Choroid plexus epithelial cell (primary cell): ENCODE data around the gene ARR3.

ENCODE experiments used
- DNase-seq: peaks from one replicate; pipeline ENCODE4 v3.0.0-alpha.2; 2010; ENCODE audit warnings: low read depth
- H3K4me3 ChIP-seq: 2 replicates; pipeline ENCODE4 v1.5.1; 2011; ENCODE audit warnings: low read depth, mild to moderate bottlenecking, control low read depth, low read length, moderate library complexity
- TF ChIP-seq, protein P1 (sequence below): conservative IDR thresholded peaks from 2 replicates; pipeline ENCODE4 v1.5.1; 2011; ENCODE audit warnings: low read depth, mild to moderate bottlenecking, control low read depth, inconsistent platforms, low read length, moderate library complexity

ARR3 gene

DNA sequence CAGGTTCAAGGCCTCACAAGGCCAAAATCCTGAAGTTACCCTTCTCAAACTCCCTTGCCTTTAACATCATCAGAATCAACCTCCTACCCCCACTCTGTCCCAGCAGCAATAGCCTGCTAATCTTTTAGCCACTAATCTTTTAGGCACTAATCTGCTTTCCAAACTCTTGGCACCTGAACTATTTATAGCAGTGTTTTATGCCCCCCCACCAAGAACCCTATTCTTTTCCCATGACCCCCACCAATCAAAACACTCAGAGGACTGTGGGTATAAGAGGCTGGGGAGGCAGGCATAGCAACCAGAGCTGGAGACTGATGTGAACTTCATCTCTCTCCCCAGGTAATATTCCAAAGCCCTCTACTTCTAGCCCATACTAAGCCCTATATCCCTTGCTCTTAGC is at the start of gene ARR3:
Gene ARR3, plus strand, starts transcription at position 301 of the 400 bp plus-strand sequence. CDS start 1,052 bp downstream, outside the sequence.
- DNase-seq: no peak
- TF ChIP-seq, protein P1, sequence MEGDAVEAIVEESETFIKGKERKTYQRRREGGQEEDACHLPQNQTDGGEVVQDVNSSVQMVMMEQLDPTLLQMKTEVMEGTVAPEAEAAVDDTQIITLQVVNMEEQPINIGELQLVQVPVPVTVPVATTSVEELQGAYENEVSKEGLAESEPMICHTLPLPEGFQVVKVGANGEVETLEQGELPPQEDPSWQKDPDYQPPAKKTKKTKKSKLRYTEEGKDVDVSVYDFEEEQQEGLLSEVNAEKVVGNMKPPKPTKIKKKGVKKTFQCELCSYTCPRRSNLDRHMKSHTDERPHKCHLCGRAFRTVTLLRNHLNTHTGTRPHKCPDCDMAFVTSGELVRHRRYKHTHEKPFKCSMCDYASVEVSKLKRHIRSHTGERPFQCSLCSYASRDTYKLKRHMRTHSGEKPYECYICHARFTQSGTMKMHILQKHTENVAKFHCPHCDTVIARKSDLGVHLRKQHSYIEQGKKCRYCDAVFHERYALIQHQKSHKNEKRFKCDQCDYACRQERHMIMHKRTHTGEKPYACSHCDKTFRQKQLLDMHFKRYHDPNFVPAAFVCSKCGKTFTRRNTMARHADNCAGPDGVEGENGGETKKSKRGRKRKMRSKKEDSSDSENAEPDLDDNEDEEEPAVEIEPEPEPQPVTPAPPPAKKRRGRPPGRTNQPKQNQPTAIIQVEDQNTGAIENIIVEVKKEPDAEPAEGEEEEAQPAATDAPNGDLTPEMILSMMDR: no peak
- no peak within 1 kb of the TSS for H3K4me3 ChIP-seq

DNA sequence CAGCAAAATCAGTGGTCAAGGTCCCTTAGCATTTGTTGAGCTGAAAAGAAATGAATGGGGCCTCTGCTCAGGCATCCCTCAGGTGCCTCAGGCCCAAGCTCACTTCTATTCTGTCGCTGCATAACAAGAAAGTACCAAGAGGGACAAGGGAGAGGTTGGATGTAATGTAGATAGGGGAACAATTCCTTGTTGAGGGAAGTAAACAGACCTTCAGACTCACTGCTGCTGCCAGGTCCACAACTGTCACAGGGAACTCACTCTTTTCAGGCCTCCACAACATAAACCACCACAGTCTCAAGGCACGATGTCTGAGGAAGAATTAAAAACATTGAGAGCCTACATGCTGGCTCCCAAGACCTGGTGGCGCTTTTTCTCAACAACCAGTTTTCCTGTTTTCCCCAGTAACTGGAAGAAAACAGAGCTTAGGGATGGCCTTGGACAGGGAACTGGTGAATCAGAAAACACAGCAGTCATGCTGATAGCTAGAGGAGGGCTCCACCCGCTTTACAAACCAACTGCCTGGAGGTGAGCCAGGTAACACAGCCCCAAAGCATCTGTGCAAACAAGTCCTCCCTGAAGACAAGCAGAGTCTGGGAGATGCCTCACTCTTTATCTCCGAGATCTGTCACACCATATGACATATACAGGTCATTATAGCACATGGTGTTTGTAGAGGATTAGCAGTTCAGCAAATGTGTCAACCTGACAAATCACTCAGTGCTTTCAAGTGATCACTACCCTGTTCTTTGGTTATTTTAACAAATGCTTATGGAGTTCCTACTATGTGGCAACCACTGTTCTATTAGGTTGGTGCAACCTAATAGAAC is 48.0 kb upstream of the ARR3 start:
- TF ChIP-seq, protein P1: no peak
- DNase-seq: peak; percentile 1
- no peak overlapping the region for H3K4me3 ChIP-seq

DNA sequence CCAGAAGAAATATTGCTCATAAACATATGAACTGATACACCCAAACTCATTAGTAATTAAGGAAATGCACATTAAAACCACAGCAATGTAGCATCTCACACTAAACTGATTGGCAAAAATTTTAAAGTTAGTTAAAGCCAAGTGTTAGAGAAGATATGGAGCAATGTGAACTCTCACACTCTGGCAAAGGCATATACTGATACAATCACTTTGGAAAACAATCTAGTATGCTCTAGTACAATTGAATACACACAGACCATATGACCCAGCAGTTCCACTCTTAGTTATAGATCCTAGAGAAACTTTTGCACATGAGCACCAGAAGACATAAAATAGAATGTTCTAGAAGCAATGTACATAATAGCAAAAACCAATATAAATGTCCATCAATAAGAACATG is 42.1 kb upstream of the ARR3 start:
- TF ChIP-seq, protein P1: no peak
- H3K4me3 ChIP-seq: no peak overlapping the region
- DNase-seq: no peak

DNA sequence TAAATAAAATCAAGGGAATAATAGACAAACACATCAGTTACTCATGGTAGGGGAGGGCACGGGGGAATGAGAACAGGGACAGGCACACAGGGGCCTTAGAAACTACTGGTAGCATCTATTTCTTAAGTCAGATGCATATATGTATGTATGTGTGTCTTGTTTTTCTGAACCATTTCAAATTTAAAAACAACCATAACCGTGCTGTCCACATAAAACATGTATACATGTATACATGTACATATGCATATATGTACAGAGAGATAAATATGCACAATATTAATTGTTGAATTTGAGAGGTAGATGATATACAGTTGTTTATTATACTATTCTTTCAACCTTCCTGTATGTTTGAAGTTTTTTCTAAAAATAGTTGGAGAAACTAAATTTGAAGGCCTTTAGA is 41.4 kb upstream of the ARR3 start:
- no peak overlapping the region for H3K4me3 ChIP-seq
- TF ChIP-seq, protein P1: no peak
- no peak for DNase-seq

DNA sequence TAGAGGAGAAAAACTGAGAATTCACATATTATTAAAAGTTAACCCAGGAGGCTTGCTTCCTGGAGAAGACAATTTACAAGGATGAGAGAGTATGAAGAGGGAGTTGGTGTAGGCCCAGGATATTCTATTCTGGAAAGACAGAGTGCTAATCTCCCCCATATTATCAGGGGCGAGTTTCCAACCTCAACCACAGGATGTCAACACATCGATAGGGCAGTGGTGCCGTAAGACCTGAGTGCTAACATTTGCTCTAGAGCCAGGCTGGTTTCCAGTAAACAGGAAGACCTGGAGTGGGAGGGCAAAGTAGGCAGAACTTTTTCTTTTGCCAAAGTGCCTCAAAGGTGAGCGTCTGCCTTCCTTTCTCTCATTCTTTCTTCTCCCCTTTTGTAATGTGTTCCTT is 36.5 kb upstream of the ARR3 start:
- no peak overlapping the region for H3K4me3 ChIP-seq
- DNase-seq: no peak
- TF ChIP-seq, protein P1: no peak

DNA sequence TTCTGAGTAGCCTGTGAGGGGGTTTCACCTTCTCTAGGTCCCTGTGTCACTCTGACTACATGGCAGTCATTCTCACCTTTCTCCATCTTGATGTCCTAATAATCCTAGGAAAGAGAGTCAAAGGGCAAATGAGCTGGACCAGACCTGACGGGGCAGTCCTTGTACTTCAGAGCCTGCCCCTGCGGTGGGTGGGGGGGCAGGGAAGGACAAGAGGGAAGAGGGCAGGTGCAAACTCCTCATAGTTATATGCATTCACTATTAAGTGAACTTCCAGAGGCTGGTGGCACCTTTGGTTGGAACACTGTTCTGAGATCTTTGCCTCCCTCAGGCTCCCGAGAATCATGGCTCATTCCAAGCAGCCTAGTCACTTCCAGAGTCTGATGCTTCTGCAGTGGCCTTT is 33.8 kb upstream of the ARR3 start, which contains the start of gene AWAT1:
Gene AWAT1, plus strand, starts transcription at position 301 of the 400 bp plus-strand sequence. Its CDS starts 41 bp downstream, at position 342.
- no peak within 1 kb of the TSS for H3K4me3 ChIP-seq
- no peak for DNase-seq
- TF ChIP-seq, protein P1: no peak

DNA sequence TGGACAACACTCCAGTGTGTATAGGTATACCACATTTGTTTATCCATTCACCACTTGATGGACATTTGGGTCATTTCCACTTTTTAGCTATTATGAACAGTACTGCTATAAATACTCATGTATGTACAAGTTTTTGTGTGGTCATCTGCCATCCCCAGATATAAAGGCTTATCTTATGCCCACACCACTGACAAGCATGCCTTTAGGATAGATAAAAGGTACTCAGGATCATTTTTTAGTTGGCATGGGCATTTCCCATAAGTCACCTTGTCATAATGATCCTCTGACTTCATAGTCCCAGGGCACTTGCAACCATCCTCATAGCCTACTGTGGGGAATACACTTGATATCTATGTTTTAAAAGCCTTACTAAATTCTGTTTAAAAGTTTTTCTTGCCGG is 27.4 kb upstream of the ARR3 start:
- no peak overlapping the region for H3K4me3 ChIP-seq
- TF ChIP-seq, protein P1: no peak
- no peak for DNase-seq
